HepG2 (cell line): ENCODE results near the gene AMPD2. TPM values are rescaled to one million over a fixed set of nuclear protein-coding genes. Genes with fewer than 3 reads are reported as not detected.

Experiments
- JARID2 ChIP-seq: sonication (generic); formaldehyde crosslinking; IDR thresholded peaks from 2 replicates; pipeline ENCODE4 v1.8.1; 2023; ENCODE audit warnings: missing genetic modification reagents, inconsistent platforms; ENCODE audit not compliant: insufficient replicate concordance
- JUND ChIP-seq: sonication (generic); formaldehyde crosslinking; IDR thresholded peaks from 2 replicates; pipeline ENCODE4 v1.8.0; 2022; ENCODE audit warnings: mild to moderate bottlenecking, missing genetic modification reagents
- PRPF4 ChIP-seq: fragments of 200-400 bp; formaldehyde crosslinking; IDR thresholded peaks from 2 replicates; pipeline ENCODE4 v1.6.1; 2016; ENCODE audit warnings: low read length, low read depth; ENCODE audit not compliant: poor library complexity, severe bottlenecking
- RARA ChIP-seq: IDR thresholded peaks from 2 replicates; pipeline ENCODE4 v1.6.1; 2016; ENCODE audit warnings: missing genetic modification reagents, missing compliant biosample characterization
- SATB2 ChIP-seq: sonication (generic); formaldehyde crosslinking; IDR thresholded peaks from 2 replicates; pipeline ENCODE4 v1.5.0; 2020; ENCODE audit warnings: missing genetic modification reagents
- YEATS4 ChIP-seq: sonication (generic); formaldehyde crosslinking; IDR thresholded peaks from 2 replicates; pipeline ENCODE4 v1.4.0; 2020; ENCODE audit warnings: missing genetic modification reagents, borderline replicate concordance
- ZC3H13 ChIP-seq: sonication (generic); formaldehyde crosslinking; IDR thresholded peaks from 2 replicates; pipeline ENCODE4 v1.8.1; 2023; ENCODE audit warnings: mild to moderate bottlenecking, missing genetic modification reagents, moderate library complexity
- ZNF562 ChIP-seq: sonication (generic); formaldehyde crosslinking; IDR thresholded peaks from 2 replicates; pipeline ENCODE4 v1.8.0; 2022; ENCODE audit warnings: missing genetic modification reagents, borderline replicate concordance
- ZNF629 ChIP-seq: sonication (generic); formaldehyde crosslinking; conservative IDR thresholded peaks from 2 replicates; pipeline ENCODE4 v1.5.0; 2020; ENCODE audit warnings: missing genetic modification reagents
- ZNF749 ChIP-seq: sonication (generic); formaldehyde crosslinking; IDR thresholded peaks from 2 replicates; pipeline ENCODE4 v1.8.0; 2022; ENCODE audit warnings: mild to moderate bottlenecking, missing genetic modification reagents, moderate library complexity, borderline replicate concordance
- polyA plus RNA-seq, 8 experiments: library from polyadenylated mRNA; depleted of rRNA in 3 of 8; stranded (reverse) in 7 of 8; unstranded in 1 of 8; fragments of >200 nt; fragmentation: Illumina TruSeq in 4 of 8; extraction: Trizol in 4 of 8; gene quantifications; 2 replicates each; pipeline versions ENCODE4 v1.2.1 to v1.2.3, GENCODE V29; 2011 to 2016; ENCODE audit warnings: low read depth in 4 of 8, missing spikeins in 1 of 8, mixed read lengths in 1 of 8; ENCODE audit not compliant: insufficient read depth in 1 of 8
- total RNA-seq, 5 experiments: library from RNA; depleted of rRNA; stranded (reverse); fragments of >200 nt; fragmentation: Illumina TruSeq; extraction: Trizol; gene quantifications; 2 replicates each; pipeline ENCODE4 v1.2.3, GENCODE V29; 2016; ENCODE audit warnings: low read depth in 1 of 5
- TF ChIP-seq, protein P1 (sequence below): sonication (generic); formaldehyde crosslinking; IDR thresholded peaks from 2 replicates; pipeline ENCODE4 v1.4.0; 2020; ENCODE audit warnings: missing genetic modification reagents, mild to moderate bottlenecking, borderline replicate concordance
- TF ChIP-seq, protein P2 (sequence below): sonication (generic); formaldehyde crosslinking; IDR thresholded peaks from 2 replicates; pipeline ENCODE4 v1.4.0; 2020; ENCODE audit warnings: missing genetic modification reagents, low read depth, mild to moderate bottlenecking, borderline replicate concordance
- TF ChIP-seq, protein P3 (sequence below): IDR thresholded peaks from 2 replicates; pipeline ENCODE4 v1.6.1; 2016; ENCODE audit warnings: low read depth
- TF ChIP-seq, protein P4 (sequence below): sonication (generic); formaldehyde crosslinking; conservative IDR thresholded peaks from 2 replicates; pipeline ENCODE4 v1.8.0; 2022; ENCODE audit warnings: missing genetic modification reagents
- TF ChIP-seq, protein P5 (sequence below): sonication (generic); formaldehyde crosslinking; IDR thresholded peaks from 2 replicates; pipeline ENCODE4 v1.4.0; 2020; ENCODE audit warnings: missing genetic modification reagents
- TF ChIP-seq, protein P6 (sequence below): sonication (generic); formaldehyde crosslinking; IDR thresholded peaks from 2 replicates; pipeline ENCODE4 v1.5.1; 2020; ENCODE audit warnings: missing genetic modification reagents, mild to moderate bottlenecking, borderline replicate concordance

AMPD2 gene
- total and polyA plus RNA-seq, 2 of the 13 experiments (the other 11 are each of a cell fraction or from before 2014, with no cell fraction given) = 62.3 to 82.0 TPM

DNA sequence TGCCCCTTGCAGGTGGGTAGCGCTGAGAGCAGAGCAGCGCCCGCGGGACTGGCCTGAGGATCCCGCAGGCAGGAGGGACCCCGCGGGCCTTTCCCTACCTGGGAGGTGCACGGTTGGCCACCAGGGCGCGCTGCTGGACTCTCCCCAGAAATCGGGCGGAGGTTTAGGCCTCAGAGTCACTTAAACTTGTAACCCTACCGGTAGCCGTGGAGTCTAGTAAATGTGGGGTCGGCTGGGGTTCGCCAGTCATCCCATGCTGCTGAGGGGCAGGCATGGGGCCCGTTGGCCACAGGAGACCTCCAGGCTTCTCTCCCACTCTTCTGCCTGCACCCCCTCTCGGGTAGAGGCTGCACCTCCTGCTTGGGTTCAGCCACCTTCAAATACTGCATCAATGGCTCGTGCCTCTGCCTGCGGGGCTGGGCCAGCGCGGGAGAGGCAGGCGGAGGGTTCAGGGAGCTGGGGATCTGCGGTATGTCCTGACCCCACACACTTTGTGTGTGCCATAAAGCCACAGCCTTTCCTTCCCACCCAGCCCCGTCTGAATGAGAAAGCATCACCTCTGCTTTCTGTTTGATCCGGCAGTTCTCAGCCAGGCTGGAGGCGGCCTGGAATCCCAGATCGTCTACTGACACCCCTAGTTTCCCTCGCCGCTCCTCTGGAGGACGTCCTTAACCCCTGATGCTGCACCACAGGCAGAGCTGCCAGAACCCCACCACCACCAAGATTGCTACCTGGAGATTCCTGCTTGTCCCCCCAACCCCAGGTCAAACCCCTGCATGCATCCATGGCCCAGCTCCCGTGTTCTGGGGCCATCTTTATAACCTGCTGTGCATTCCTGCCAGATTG lies 24.0 kb downstream of the AMPD2 start (continued):
- TF ChIP-seq ZNF749 (no peak), SATB2 (no peak), ZNF562 (CRISPR knock-in tag) (no peak), YEATS4 (peak; percentile 57; the same call in 1 of the 2 replicates), PRPF4 (no peak), JUND (CRISPR knock-in tag) (no peak), RARA (no peak), ZC3H13 (CRISPR knock-in tag) (no peak), ZNF629 (CRISPR knock-in tag) (no peak), JARID2 (peak; percentile 12)
- TF ChIP-seq, protein P1, sequence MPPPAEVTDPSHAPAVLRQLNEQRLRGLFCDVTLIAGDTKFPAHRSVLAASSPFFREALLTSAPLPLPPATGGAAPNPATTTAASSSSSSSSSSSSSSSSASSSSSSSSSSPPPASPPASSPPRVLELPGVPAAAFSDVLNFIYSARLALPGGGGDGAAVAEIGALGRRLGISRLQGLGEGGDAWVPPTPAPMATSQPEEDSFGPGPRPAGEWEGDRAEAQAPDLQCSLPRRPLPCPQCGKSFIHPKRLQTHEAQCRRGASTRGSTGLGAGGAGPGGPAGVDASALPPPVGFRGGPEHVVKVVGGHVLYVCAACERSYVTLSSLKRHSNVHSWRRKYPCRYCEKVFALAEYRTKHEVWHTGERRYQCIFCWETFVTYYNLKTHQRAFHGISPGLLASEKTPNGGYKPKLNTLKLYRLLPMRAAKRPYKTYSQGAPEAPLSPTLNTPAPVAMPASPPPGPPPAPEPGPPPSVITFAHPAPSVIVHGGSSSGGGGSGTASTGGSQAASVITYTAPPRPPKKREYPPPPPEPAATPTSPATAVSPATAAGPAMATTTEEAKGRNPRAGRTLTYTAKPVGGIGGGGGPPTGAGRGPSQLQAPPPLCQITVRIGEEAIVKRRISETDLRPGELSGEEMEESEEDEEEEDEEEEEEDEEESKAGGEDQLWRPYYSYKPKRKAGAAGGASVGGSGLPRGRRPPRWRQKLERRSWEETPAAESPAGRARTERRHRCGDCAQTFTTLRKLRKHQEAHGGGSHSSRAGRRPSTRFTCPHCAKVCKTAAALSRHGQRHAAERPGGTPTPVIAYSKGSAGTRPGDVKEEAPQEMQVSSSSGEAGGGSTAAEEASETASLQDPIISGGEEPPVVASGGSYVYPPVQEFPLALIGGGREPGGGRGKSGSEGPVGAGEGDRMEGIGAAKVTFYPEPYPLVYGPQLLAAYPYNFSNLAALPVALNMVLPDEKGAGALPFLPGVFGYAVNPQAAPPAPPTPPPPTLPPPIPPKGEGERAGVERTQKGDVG (CRISPR knock-in tag) = no peak
- TF ChIP-seq, protein P2, sequence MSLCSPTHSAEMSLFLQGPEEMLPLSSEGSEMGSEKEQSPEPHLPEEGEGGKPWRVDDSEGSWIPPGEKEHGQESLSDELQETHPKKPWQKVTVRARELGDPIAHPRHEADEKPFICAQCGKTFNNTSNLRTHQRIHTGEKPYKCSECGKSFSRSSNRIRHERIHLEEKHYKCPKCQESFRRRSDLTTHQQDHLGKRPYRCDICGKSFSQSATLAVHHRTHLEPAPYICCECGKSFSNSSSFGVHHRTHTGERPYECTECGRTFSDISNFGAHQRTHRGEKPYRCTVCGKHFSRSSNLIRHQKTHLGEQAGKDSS = no peak
- TF ChIP-seq, protein P3, sequence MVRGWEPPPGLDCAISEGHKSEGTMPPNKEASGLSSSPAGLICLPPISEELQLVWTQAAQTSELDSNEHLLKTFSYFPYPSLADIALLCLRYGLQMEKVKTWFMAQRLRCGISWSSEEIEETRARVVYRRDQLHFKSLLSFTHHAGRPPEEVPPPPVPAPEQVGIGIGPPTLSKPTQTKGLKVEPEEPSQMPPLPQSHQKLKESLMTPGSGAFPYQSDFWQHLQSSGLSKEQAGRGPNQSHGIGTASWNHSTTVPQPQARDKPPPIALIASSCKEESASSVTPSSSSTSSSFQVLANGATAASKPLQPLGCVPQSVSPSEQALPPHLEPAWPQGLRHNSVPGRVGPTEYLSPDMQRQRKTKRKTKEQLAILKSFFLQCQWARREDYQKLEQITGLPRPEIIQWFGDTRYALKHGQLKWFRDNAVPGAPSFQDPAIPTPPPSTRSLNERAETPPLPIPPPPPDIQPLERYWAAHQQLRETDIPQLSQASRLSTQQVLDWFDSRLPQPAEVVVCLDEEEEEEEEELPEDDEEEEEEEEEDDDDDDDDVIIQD = no peak
- TF ChIP-seq, protein P4, sequence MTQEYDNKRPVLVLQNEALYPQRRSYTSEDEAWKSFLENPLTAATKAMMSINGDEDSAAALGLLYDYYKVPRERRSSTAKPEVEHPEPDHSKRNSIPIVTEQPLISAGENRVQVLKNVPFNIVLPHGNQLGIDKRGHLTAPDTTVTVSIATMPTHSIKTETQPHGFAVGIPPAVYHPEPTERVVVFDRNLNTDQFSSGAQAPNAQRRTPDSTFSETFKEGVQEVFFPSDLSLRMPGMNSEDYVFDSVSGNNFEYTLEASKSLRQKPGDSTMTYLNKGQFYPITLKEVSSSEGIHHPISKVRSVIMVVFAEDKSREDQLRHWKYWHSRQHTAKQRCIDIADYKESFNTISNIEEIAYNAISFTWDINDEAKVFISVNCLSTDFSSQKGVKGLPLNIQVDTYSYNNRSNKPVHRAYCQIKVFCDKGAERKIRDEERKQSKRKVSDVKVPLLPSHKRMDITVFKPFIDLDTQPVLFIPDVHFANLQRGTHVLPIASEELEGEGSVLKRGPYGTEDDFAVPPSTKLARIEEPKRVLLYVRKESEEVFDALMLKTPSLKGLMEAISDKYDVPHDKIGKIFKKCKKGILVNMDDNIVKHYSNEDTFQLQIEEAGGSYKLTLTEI (CRISPR knock-in tag) = no peak
- TF ChIP-seq, protein P5, sequence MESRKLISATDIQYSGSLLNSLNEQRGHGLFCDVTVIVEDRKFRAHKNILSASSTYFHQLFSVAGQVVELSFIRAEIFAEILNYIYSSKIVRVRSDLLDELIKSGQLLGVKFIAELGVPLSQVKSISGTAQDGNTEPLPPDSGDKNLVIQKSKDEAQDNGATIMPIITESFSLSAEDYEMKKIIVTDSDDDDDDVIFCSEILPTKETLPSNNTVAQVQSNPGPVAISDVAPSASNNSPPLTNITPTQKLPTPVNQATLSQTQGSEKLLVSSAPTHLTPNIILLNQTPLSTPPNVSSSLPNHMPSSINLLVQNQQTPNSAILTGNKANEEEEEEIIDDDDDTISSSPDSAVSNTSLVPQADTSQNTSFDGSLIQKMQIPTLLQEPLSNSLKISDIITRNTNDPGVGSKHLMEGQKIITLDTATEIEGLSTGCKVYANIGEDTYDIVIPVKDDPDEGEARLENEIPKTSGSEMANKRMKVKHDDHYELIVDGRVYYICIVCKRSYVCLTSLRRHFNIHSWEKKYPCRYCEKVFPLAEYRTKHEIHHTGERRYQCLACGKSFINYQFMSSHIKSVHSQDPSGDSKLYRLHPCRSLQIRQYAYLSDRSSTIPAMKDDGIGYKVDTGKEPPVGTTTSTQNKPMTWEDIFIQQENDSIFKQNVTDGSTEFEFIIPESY (CRISPR knock-in tag) = no peak
- TF ChIP-seq, protein P6, sequence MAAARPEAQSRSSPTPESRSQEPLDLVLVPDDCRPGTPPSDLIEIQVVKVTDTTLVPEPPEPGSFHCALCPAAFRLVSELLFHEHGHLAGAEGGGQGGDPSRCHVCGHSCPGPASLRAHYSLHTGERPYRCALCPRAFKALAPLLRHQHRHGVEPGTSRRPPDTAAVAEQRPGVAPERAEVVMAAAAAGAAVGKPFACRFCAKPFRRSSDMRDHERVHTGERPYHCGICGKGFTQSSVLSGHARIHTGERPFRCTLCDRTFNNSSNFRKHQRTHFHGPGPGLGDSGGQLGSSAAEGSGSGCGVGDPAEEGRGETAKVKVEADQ (CRISPR knock-in tag) = no peak
